NCI-H1048 (cell line): ENCODE measurements around the gene MARCO.
"Not testable (repeated sequence)": the region's sequence is repeated elsewhere in the genome, so short reads cannot be mapped to it uniquely, and the experiment has no call there.

Source experiments
- DNase-seq: peaks from one replicate; lab custom pipeline; 2025; lab: John Stamatoyannopoulos, UW

MARCO gene

DNA sequence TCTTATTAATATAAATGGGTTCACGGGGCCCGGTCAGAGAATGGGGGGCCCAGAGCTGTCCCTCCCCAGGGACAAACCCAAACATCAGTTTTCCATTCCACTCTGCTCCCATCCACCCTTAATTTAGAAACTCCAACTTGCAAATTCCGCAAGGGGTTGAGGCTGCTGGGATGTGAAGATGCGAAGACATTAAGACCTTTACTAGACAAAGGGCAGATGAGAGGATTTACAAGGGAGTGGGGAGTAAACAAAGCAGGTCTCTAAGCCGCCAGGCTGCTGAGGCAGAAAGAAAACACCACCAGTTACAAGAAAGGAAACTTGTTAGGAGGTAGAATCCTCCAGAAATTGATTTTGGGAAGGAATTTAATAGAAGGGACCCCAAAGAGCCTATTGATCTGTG, 33.1 kb downstream of the MARCO start:
- DNase-seq = no peak

DNA sequence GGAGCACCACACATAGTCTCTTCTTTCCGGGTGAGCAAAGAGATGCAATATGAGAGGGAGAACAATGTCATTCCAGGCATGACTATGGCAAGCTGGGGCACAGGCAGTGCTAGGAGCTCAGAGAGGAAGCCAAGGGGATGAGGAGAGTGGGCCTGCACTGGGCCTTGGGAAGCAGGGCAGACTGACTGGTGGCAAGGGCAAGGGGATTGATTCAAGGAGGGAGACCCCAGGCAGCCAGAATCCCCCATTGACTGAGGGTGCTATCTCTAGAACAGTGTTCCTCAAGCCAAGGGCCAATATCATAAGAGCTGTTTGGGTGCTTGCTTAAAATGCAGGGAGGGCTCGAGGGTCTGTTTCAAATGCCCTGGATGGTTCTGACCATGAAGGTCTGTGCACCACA, 36.1 kb downstream of the MARCO start:
- DNase-seq = no peak

DNA sequence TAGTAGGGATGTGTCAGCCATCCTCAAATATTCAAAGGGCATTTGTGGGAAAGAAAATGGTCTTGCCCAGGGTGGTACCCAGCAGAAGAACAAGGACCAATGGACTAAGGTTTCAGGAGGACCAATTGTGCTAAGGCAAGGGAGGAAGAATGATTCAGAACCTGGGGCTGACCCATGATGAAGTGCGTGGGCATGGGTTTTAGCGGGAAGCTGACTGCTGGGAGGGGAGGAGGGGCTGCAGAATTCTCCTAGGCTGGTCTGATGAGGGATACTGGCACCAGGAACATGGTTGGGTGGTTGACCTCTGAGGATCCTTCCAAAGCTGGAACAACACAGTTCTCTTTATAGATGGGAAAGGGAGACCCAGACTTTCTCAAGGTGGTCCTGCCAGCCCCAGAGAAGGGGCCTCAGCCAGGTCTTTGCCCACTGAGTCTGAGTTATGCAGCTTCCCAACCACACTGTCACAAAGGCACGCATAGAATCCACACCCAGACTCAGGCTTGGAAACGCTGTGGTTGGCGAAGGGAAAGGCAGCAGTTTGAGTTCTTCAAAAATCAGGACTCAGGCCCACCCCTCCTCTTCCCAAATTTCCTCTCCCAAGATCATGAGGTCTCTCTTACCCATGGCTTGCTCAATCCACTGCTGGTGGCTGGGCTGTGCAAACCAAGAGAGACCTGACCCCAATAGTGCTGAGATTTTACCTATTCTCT, 37.3 kb downstream of the MARCO start:
- DNase-seq = no peak

DNA sequence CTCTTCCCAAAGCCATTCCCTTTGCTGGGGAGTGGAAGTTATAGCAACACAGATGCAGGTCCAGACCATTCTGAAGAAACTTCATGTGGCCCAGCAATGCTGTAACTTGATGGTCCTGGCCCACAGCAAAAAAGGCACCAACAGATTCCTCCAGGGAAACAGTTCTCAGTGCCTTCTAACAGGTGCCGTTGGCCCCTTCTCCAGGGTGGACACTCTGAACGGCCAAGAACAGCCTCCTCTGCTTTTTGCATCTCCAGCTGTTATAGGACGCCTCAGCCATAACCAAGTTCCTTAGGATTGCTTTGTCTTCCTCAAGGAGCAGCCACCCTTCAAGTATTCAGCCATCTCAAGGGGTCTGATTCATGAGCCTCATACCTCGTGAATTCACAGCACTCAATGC, 38.0 kb downstream of the MARCO start:
- DNase-seq = no peak

GRCh38 chr2:118980573-118980972, 38.6 kb downstream of the MARCO start:
- DNase-seq = no peak

- DNase-seq = no peak
Observed at GRCh38 chr2:118981632-118982031, 39.6 kb downstream of the MARCO start.

DNA sequence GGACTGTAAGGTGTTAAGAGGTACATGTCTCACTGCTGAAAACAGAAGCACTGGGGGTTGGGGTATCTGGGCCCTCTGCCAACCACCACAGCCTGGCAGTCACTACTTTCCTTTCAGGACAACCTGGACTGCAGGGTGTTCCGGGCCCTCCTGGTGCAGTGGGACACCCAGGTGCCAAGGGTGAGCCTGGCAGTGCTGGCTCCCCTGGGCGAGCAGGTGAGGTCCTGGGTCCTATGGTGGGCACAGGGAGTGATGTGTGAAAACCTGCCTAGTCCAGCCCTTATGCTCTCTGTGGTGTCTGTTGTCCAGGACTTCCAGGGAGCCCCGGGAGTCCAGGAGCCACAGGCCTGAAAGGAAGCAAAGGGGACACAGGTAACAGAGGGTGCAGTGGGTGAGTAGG, 40.0 kb downstream of the MARCO start:
- no peak for DNase-seq

DNA sequence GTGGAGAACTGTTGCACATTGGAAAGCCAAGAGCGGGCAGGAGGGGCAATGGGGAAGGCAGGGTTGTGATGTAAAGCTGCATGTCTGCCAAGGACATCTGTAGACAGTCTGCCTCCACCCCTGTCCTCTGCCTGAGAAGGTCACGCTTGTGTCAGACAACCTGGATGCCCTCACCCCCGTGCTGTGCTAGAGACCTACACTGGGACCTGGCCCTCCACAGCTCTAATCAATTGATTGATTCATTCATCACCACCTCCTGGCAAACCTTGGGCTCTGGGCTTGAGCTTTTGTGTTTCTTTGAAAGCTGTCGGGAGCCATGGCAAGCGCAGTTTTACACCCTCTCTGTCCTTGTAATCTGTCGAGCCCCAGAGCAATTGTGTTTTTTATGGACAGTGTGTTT, 41.1 kb downstream of the MARCO start:
- no peak for DNase-seq

DNA sequence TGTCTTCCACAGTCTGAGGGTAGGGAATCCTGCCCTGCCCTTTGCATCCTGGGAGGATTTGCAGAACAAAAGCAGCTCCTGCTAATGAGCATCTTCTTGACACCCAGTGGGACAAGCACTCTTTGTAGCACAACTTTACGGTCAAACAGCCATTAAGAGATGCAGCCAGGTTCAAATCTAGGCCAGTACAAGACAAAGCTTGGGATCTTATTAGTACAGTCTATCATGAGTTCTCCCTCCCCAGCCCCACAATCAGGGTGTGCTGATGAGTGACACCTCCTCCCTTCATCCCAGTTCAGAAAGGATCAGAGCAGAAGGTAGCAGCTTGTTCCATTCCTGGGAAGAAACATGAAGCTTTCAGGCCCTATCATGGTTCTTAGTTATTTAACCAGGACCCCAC, 41.9 kb downstream of the MARCO start:
- DNase-seq = no peak

GRCh38 chr2:118986738-118987137, 44.7 kb downstream of the MARCO start:
- no peak for DNase-seq

- DNase-seq = no peak
Observed at GRCh38 chr2:118987886-118988285, 45.9 kb downstream of the MARCO start.

GRCh38 chr2:118988706-118989105, 46.7 kb downstream of the MARCO start:
- no peak for DNase-seq

DNA sequence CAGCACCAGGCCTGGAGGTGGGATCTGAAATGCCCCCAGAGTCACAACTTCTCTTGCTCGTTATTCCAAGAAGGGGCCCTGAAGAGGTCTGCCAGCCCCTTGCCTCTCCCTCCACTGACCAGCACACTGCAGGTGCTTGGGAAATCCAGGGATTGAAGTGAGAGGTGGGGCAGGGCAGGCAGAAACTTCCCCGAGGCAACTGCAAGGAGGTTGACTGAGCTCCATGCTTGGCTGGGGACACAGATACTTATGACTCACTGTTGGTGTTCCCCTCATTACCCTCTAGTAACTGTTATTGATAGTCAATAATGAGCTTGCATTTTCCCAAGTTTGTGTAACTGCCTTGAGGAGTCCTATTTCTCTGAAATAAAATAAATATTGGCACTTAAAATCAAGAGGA, 47.5 kb downstream of the MARCO start:
- DNase-seq = no peak

DNA sequence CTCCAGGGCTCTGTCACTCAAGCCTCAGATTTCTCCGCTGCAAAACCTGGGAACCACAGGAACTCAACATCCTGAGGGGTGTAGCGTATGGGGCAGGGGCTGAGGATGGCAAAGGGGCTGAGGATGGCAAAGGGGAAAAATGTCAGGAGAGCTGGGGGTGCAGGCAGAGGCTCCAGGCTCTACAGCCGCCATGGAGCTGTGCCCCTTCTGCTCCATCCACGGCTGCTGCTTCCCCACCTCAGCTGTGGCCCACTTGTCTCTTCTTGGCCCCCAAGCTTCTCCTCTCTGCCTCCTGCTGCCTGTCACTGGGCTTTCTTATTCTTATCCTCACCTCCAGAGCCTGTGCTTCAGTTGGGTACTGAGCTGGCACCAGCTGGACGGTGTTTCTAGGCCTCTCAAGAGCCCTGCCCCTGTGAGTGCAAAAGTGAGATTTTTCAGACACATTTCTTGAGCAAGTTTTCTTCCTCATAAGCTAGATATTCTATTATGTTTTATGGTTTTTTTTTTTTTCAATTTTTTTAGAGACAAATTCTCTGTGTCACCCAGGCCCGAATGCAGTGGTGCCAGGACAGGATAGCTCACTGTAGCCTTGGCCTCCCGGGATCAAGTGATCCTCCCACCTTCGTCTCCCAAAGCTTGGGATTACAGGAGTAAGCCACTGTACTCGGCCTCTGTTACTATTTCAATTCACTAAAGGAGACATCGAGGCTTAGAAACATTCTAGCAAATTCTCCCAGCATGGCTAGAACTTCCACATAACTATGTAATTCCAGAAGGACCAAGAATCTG, 49.0 kb downstream of the MARCO start:
- DNase-seq = no peak

GRCh38 chr2:118991554-118991953, 49.6 kb downstream of the MARCO start:
- no peak for DNase-seq

DNA sequence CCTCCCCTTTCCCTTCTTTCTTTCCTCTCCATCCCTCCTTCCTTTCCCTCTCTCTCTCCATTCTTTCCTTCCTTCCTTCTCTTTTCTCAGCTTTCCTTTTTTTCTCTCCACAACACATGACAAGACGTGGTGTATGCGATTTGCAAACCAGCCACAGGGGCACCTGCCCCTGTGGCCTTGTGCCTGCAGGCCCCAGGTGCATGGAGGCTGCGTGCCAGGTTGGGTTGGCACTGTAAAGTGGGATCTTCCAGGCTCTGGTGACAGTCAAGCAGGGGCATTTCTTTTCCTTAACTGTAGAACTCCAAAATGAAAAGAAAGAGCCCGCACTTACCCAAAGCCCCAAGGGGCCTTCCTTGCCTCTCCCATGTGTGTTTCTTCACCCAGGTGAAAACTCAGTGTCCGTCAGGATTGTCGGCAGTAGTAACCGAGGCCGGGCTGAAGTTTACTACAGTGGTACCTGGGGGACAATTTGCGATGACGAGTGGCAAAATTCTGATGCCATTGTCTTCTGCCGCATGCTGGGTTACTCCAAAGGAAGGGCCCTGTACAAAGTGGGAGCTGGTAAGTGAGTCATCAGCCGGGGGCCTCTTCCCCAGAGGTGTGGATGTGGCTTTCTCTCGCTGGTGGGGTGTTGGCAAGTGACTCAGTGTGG, 50.9 kb downstream of the MARCO start:
- no peak for DNase-seq

DNA sequence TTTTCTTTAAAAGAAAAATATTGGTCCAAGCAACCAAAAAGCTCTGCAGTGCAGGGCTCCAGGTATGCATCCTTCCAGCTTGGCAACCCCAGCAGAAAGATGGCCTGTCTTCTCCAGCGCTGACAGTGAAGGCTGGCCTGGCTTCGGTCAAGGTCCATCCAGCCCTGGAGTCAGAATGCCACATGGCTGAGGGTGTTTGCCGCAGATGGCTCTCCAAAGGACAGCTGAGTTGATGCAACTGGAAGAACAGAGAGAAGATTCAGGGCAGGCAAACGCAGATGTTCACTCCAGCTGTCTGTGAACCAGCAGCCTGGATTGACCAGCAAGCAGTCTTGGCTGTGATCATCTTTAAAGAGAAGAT, 51.4 kb downstream of the MARCO start:
- no peak for DNase-seq

GRCh38 chr2:118994172-118994700, 52.2 kb downstream of the MARCO start:
- no peak for DNase-seq

GRCh38 chr2:118994778-118995177, 52.8 kb downstream of the MARCO start:
- DNase-seq = no peak

GRCh38 chr2:119003856-119004255, 61.9 kb downstream of the MARCO start:
- not testable (repeated sequence) for DNase-seq

DNA sequence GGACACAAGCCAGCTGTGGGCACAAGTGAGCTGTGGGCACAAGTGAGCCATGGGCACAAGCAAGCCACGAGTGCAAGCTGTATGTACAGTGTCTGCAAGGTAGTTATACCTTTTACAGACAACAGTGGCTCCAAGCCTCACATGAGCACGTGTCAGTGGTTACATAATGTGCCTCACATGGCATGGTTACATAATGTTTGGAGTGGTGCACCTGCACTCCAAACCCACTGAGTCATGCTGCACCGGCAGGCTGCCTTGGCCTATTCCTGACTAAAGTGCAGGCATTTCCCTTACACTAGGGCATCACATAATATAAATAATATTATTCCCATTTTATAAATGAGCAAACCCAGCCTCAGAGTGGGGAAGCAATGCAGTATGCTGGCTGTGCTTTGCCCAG, 62.6 kb downstream of the MARCO start:
- no peak for DNase-seq

DNA sequence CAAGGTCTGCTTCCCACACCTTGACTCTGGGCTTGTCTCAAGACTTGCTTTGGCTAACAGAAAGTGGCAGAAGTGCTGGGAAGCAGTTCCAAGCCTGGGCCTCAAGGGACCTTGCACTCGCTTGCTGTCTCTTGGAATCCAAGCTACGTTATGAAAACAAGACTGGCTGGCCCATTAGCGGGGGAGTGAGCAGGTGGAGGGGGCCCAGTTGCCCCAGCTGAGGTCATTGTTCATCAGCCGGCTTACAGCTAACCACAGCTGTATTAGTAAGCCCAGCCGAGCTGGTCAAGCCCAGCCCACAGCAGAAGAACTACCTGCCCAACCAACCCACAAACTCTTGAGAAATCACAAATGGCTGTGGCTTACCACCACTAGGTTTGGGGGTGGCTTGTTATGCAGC, 63.1 kb downstream of the MARCO start:
- no peak for DNase-seq

DNA sequence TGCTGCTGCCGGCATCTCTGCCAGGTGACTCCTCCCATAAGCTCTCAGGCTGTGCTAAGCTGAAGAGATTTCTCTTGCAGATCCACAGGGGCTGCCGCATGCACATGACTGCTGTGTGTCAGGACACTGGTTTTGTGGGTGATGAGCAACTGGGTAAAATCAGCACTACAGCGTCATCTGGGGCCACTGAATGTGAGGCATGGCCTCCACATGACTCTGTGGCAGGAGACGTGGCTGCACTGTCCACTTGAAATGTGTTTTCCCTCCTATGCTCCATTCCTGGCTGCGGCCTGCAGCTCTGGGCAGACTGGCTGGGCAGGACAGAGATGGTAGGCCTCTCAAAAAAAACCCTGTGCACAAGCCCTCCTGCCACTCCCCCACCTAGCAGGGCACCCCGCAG, 63.6 kb downstream of the MARCO start:
- no peak for DNase-seq
